22Rv1 (cell line): ENCODE measurements around the gene DUSP19.

Experiments
- CTCF ChIP-seq: fragments of 450-650 bp; IDR thresholded peaks from 2 replicates; pipeline ENCODE4 v1.5.1; 2017; ENCODE audit warnings: mild to moderate bottlenecking
- ZFX ChIP-seq: fragments of 450-650 bp; IDR thresholded peaks from 2 replicates; pipeline ENCODE4 v1.6.1; 2017; ENCODE audit warnings: antibody characterized with exemption, borderline replicate concordance

- TF ChIP-seq CTCF, result no peak
- no peak for TF ChIP-seq ZFX
These were observed 434 bp upstream of the DUSP19 start for GRCh38 chr2:183078163-183078463.
